B cell (primary cell): Measurements from ENCODE around the gene NR3C2. TPM values are rescaled to one million over a fixed set of nuclear protein-coding genes. Genes with fewer than 3 reads are reported as not detected.

Source experiments
- ATAC-seq: fragments of 200-7000 bp; cut with Tn5 transposase; one replicate; pipeline ENCODE4 v1.10.0; 2021; ENCODE audit warnings: low read depth, mild to moderate bottlenecking, moderate number of reproducible peaks, moderate library complexity
- CTCF ChIA-PET: fragments of 350-600 bp; sonication (Branson Sonifier 250); formaldehyde crosslinking; loops from one replicate; lab custom pipeline; 2021; ENCODE audit warnings: antibody characterized with exemption, inconsistent platforms; lab: Charles Lee
- POLR2A ChIA-PET: fragments of 350-600 bp; sonication (Branson Sonifier 250); formaldehyde crosslinking; loops from one replicate; lab custom pipeline; 2021; ENCODE audit warnings: antibody characterized with exemption; lab: Charles Lee
- DNase-seq: peaks from one replicate; pipeline ENCODE4 v3.0.0; 2013
- H2AFZ ChIP-seq: 2 replicates; pipeline ENCODE4 v1.6.1; 2012; ENCODE audit warnings: mild to moderate bottlenecking, low read depth, low read length; ENCODE audit not compliant: insufficient read depth, poor library complexity, severe bottlenecking
- H3K27ac ChIP-seq, 2 donors: 1 replicate in 1 of 2; 2 replicates in 1 of 2; pipeline ENCODE4 v1.5.1; 2012 to 2013; ENCODE audit warnings: low read length in 2 of 2, mild to moderate bottlenecking in 2 of 2, moderate library complexity in 1 of 2
- H3K27me3 ChIP-seq, 4 experiments: fragments of 200-600 bp in 1 of 4; sonication (generic) in 1 of 4; replicated peaks in 1 of 4; 1 replicate in 2 of 4; 2 replicates in 2 of 4; pipeline versions ENCODE4 v1.6.1 to v1.7.0; 2013 to 2016; ENCODE audit warnings: low read length in 3 of 4, mild to moderate bottlenecking in 2 of 4, mixed read lengths in 1 of 4, moderate library complexity in 1 of 4; ENCODE audit not compliant: insufficient read depth in 4 of 4, control insufficient read depth in 3 of 4; ENCODE audit errors: control extremely low read depth in 1 of 4
- H3K36me3 ChIP-seq, 2 experiments: replicated peaks in 1 of 2; 1 replicate in 1 of 2; 2 replicates in 1 of 2; pipeline versions ENCODE4 v1.6.1 to v1.7.1; 2013; ENCODE audit warnings: low read length in 1 of 2; ENCODE audit not compliant: insufficient read depth in 2 of 2, control insufficient read depth in 1 of 2; ENCODE audit errors: control extremely low read depth in 1 of 2, extremely low read depth in 1 of 2
- H3K4me1 ChIP-seq, 2 donors: fragments of 200-600 bp in 1 of 2; sonication (generic) in 1 of 2; 1 replicate in 1 of 2; 2 replicates in 1 of 2; pipeline versions ENCODE4 v1.5.1 to v1.6.1; 2013 to 2017; ENCODE audit warnings: low read length in 2 of 2; ENCODE audit not compliant: control insufficient read depth in 2 of 2, insufficient read depth in 2 of 2
- H3K4me2 ChIP-seq: replicated peaks from 2 replicates; pipeline ENCODE3; 2012; ENCODE audit warnings: mild to moderate bottlenecking, low read depth, low read length; ENCODE audit not compliant: poor library complexity, severe bottlenecking
- H3K4me3 ChIP-seq, 5 experiments: fragments of 200-600 bp in 1 of 5; sonication (generic) in 1 of 5; 1 replicate in 3 of 5; 2 replicates in 2 of 5; pipeline versions ENCODE4 v1.5.1 to v1.7.0; 2011 to 2016; ENCODE audit warnings: low read length in 4 of 5, mild to moderate bottlenecking in 4 of 5, low read depth in 2 of 5, control low read depth in 1 of 5, moderate library complexity in 1 of 5; ENCODE audit not compliant: insufficient read depth in 1 of 5; ENCODE audit errors: control extremely low read depth in 1 of 5, extremely low read depth in 1 of 5
- H3K79me2 ChIP-seq: fragments of 200-600 bp; sonication (generic); one replicate; pipeline ENCODE4 v1.6.0; 2016; ENCODE audit warnings: low read length; ENCODE audit not compliant: control insufficient read depth, insufficient read depth
- H3K9ac ChIP-seq: fragments of 200-600 bp; sonication (generic); 2 replicates; pipeline ENCODE4 v1.6.1; 2017; ENCODE audit warnings: mild to moderate bottlenecking, low read length, moderate library complexity
- H3K9me3 ChIP-seq, 3 donors: one replicate each; pipeline versions ENCODE4 v1.6.1 to v1.7.1; 2013; ENCODE audit warnings: low read length in 2 of 3; ENCODE audit not compliant: control insufficient read depth in 2 of 3, insufficient read depth in 1 of 3; ENCODE audit errors: control extremely low read depth in 1 of 3
- H4K20me1 ChIP-seq: 2 replicates; pipeline ENCODE4 v1.6.0; 2012; ENCODE audit warnings: mild to moderate bottlenecking, low read length; ENCODE audit not compliant: insufficient read depth, control insufficient read depth, poor library complexity, severe bottlenecking
- H3K27ac Mint-ChIP-seq: one replicate; pipeline ENCODE4 v1.8.0; 2021; ENCODE audit warnings: mixed read lengths
- H3K27me3 Mint-ChIP-seq: one replicate; pipeline ENCODE4 v1.8.0; 2021; ENCODE audit warnings: mixed read lengths
- H3K4me1 Mint-ChIP-seq: one replicate; pipeline ENCODE4 v1.8.0; 2021; ENCODE audit warnings: mixed read lengths
- H3K4me3 Mint-ChIP-seq: one replicate; pipeline ENCODE4 v1.8.0; 2021; ENCODE audit warnings: mixed read lengths
- H3K9me3 Mint-ChIP-seq: one replicate; pipeline ENCODE4 v1.8.0; 2022; ENCODE audit warnings: mixed read lengths; ENCODE audit not compliant: insufficient read depth
- EZH2 ChIP-seq: IDR thresholded peaks from 2 replicates; pipeline ENCODE4 v1.6.1; 2012; ENCODE audit warnings: borderline replicate concordance, low read depth, mild to moderate bottlenecking, moderate library complexity, low read length; ENCODE audit not compliant: insufficient read depth, poor library complexity, severe bottlenecking
- WGBS: methylation state at CpG from one replicate; pipeline ENCODE4 v1.1.5; 2013; ENCODE audit warnings: missing lambda C conversion rate; ENCODE audit not compliant: insufficient coverage; 5-methylcytosine and 5-hydroxymethylcytosine counted together
- intact Hi-C: fragments of 100-400 bp; cut with micrococcal nuclease; formaldehyde crosslinking; loops from one replicate; pipeline ENCODE4 v1.10.0; 2022
- polyA plus RNA-seq: library from polyadenylated mRNA; depleted of rRNA; stranded (reverse); fragments of >200 nt; gene quantifications from 2 replicates; pipeline ENCODE4 v1.2.3, GENCODE V29; 2012
- total RNA-seq, 2 donors: library from RNA; stranded (reverse); fragments of 120-200 nt in 1 of 2; gene quantifications; 1 replicate in 1 of 2; 2 replicates in 1 of 2; pipeline versions ENCODE4 v1.2.3 to v1.2.4, GENCODE V29; 2013 to 2022
- TF ChIP-seq, protein P1 (sequence below): fragments of 200-600 bp; IDR thresholded peaks from one replicate; pipeline ENCODE4 v1.8.0; 2022; ENCODE audit warnings: antibody characterized with exemption, mild to moderate bottlenecking

NR3C2 gene
- total and polyA plus RNA-seq, 2 donors (not counting 1 experiment from before 2014, with no cell fraction given): 6.7 to 19.3 TPM

DNA sequence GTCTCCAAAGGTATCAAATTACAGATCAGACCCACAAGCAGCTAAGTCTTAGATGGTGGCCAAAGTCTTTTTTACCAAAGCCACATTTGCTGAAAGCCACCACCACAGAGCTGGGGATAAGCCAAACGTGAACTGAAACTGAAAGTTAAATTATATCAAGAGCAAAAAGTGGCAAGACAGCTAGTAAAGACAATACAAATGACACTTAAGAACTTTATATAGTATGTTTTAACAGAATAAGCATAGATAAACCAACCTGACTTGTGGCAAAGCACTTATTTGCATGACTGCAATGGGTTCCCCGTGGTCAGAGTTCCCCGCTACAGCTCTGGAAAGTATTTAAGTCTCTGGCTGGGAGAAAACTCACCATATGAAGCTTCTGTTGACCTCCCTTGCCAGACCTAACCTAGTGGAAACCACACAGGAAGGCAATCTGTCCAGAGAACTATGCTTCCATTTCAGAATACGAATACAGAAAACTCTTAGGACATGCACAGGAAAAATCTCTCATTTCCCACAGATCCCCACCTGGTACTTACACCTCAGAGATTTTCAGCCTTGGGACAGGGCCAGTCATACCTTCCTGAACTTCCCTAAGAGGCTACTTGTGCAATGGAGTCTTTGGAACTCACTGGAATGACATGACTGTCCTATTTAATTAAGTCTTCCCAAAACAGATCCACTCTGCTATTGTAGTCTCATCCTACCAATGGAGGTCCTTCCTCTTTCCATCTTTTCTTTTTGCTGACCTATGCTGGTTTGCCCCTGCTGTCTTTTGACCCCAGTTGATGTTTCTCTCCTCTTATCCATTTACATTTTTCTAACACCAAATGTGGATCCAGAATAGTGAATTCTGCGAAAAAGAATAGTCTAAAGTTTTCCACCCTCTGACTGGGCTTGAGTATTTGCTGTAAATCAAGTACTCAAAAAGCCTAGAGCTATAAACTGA lies 225.1 kb downstream of the NR3C2 start:
- peak overlapping the region; percentile 46 for H3K9ac ChIP-seq

DNA sequence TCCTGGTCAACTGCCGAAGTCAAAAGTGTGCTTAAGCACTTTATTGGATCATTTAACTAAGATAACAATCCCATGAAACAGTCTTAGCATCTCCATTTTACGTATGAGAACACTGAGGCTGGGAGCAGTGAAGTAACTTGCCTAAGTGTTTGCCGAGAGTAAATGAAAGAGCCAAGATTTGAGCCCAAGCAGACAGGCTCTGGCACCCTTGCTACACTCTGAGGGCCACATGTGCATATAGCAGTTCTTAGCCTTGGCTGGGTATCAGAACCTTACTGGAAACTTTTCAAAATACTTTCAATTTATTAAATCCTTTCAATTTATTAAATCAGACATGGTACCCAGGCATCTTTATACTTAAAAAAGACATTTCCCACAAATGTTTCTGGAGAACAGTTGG lies 225.9 kb downstream of the NR3C2 start:
- Histone ChIP-seq H3K9ac (no peak overlapping the region), H3K27ac (no peak overlapping the region), H3K4me3 (no peak overlapping the region), H3K9me3 (no peaks in the 10 kb centered on the region), H3K36me3 (no peaks in the 10 kb centered on the region), H4K20me1 (no peaks in the 10 kb centered on the region), H3K4me1 (peaks cover 9 to 11% of the 10 kb centered on the region in 2 donors), H2AFZ (no peak overlapping the region), H3K27me3 (no peaks in the 10 kb centered on the region), H3K4me2 (peak overlapping the region; percentile 53), H3K79me2 (no peaks in the 10 kb centered on the region)
- Mint-ChIP-seq H3K9me3 (no peaks in the 10 kb centered on the region), H3K4me1 (peaks cover 19% of the 10 kb centered on the region), H3K27ac (no peak overlapping the region), H3K27me3 (no peaks in the 10 kb centered on the region), H3K4me3 (no peak overlapping the region)
- ChIA-PET CTCF (no interaction called here), POLR2A (no interaction called here)
- ATAC-seq: no peak
- 86% methylated on average over 2 of the region's 3 CpGs for WGBS
- no peak for DNase-seq
- intact Hi-C loops: no loop called here
- TF ChIP-seq, protein P1, sequence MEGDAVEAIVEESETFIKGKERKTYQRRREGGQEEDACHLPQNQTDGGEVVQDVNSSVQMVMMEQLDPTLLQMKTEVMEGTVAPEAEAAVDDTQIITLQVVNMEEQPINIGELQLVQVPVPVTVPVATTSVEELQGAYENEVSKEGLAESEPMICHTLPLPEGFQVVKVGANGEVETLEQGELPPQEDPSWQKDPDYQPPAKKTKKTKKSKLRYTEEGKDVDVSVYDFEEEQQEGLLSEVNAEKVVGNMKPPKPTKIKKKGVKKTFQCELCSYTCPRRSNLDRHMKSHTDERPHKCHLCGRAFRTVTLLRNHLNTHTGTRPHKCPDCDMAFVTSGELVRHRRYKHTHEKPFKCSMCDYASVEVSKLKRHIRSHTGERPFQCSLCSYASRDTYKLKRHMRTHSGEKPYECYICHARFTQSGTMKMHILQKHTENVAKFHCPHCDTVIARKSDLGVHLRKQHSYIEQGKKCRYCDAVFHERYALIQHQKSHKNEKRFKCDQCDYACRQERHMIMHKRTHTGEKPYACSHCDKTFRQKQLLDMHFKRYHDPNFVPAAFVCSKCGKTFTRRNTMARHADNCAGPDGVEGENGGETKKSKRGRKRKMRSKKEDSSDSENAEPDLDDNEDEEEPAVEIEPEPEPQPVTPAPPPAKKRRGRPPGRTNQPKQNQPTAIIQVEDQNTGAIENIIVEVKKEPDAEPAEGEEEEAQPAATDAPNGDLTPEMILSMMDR: no peak
- no peak for TF ChIP-seq EZH2

More for the DNA sequence above, 225.1 kb downstream of the NR3C2 start:
- Histone ChIP-seq H3K79me2 (no peaks in the 10 kb centered on the region), H3K27ac (peak overlapping the region in 1 of 2 donors; percentile 44), H3K4me2 (peak overlapping the region; percentile 53), H4K20me1 (no peaks in the 10 kb centered on the region), H2AFZ (no peak overlapping the region), H3K4me1 (peaks cover 9 to 11% of the 10 kb centered on the region in 2 donors), H3K27me3 (no peaks in the 10 kb centered on the region), H3K36me3 (no peaks in the 10 kb centered on the region), H3K9me3 (no peaks in the 10 kb centered on the region), H3K4me3 (peak overlapping the region in 2 of 5 experiments; percentile 6 to 16)
- TF ChIP-seq, protein P1: no peak
- TF ChIP-seq EZH2: no peak
- CTCF ChIA-PET: no interaction called here
- 0% methylated on average over 3 of the region's 5 CpGs for WGBS
- Mint-ChIP-seq H3K4me3 (peak overlapping the region; percentile 21), H3K27me3 (no peaks in the 10 kb centered on the region), H3K27ac (no peak overlapping the region), H3K9me3 (no peaks in the 10 kb centered on the region), H3K4me1 (peaks cover 19% of the 10 kb centered on the region)
- POLR2A ChIA-PET: no interaction called here
- peak; percentile 7 for DNase-seq
- intact Hi-C loops: no loop called here
- no peak for ATAC-seq
